Ectodermal cell (in vitro differentiated cells): Measurements from ENCODE around the gene EVC.

Experiments
- H3K27ac ChIP-seq: 2 replicates; pipeline ENCODE4 v1.7.0; 2013; ENCODE audit warnings: mild to moderate bottlenecking, low read depth, low read length; ENCODE audit not compliant: insufficient read depth, poor library complexity, severe bottlenecking
- H3K27me3 ChIP-seq: 2 replicates; pipeline ENCODE4 v1.7.0; 2013; ENCODE audit warnings: mild to moderate bottlenecking, low read length; ENCODE audit not compliant: insufficient read depth, control insufficient read depth, poor library complexity, severe bottlenecking
- H3K36me3 ChIP-seq: one replicate; pipeline ENCODE4 v1.7.0; 2013; ENCODE audit warnings: low read length; ENCODE audit not compliant: control insufficient read depth, insufficient read depth
- H3K4me1 ChIP-seq: one replicate; pipeline ENCODE4 v1.7.0; 2013; ENCODE audit warnings: low read length; ENCODE audit not compliant: control insufficient read depth, insufficient read depth
- H3K4me3 ChIP-seq: 2 replicates; pipeline ENCODE4 v1.7.0; 2013; ENCODE audit warnings: low read depth, low read length, control low read depth; ENCODE audit not compliant: insufficient read depth
- H3K9me3 ChIP-seq: 2 replicates; pipeline ENCODE4 v1.7.0; 2013; ENCODE audit warnings: mild to moderate bottlenecking, low read length, moderate library complexity; ENCODE audit not compliant: control insufficient read depth
- WGBS, 2 experiments: methylation state at CpG; one replicate each; pipeline ENCODE4 v1.1.7; 2013; ENCODE audit warnings: missing lambda C conversion rate in 2 of 2; 5-methylcytosine and 5-hydroxymethylcytosine counted together

EVC gene

GRCh38 chr4:5770051-5770450 is 59.0 kb downstream of the EVC start:
- no peaks in the 10 kb centered on the region for H3K27me3 ChIP-seq
- WGBS, 2 experiments = 90 to 92% methylated on average over 4 of the region's 4 CpGs
- H3K4me3 ChIP-seq = no peak overlapping the region
- peaks cover 11% of the 10 kb centered on the region for H3K36me3 ChIP-seq
- no peak overlapping the region for H3K27ac ChIP-seq
- no peaks in the 10 kb centered on the region for H3K9me3 ChIP-seq
- H3K4me1 ChIP-seq = no peaks in the 10 kb centered on the region

GRCh38 chr4:5772528-5773270 is 61.7 kb downstream of the EVC start:
- Histone ChIP-seq H3K27me3 (no peaks in the 10 kb centered on the region), H3K36me3 (peaks cover 11% of the 10 kb centered on the region), H3K9me3 (peaks cover 6% of the 10 kb centered on the region), H3K27ac (no peak overlapping the region), H3K4me3 (no peak overlapping the region), H3K4me1 (no peaks in the 10 kb centered on the region)
- WGBS, 2 experiments = 90 to 92% methylated on average over 9 of the region's 9 CpGs

- WGBS, 2 experiments = 86 to 91% methylated on average over 2 of the region's 2 CpGs
- H3K27me3 ChIP-seq = no peaks in the 10 kb centered on the region
- H3K9me3 ChIP-seq = peaks cover 6% of the 10 kb centered on the region
- H3K27ac ChIP-seq = no peak overlapping the region
- H3K36me3 ChIP-seq = peaks cover 11% of the 10 kb centered on the region
- H3K4me1 ChIP-seq = no peaks in the 10 kb centered on the region
- H3K4me3 ChIP-seq = no peak overlapping the region
These were observed 62.2 kb downstream of the EVC start for GRCh38 chr4:5773271-5773555.

GRCh38 chr4:5774416-5775036 is 63.5 kb downstream of the EVC start:
- WGBS, 2 experiments = 79 to 87% methylated on average over 2 of the region's 2 CpGs
- H3K27me3 ChIP-seq = no peaks in the 10 kb centered on the region
- peaks cover 6% of the 10 kb centered on the region for H3K9me3 ChIP-seq
- no peak overlapping the region for H3K4me3 ChIP-seq
- H3K4me1 ChIP-seq = no peaks in the 10 kb centered on the region
- H3K27ac ChIP-seq = no peak overlapping the region
- peaks cover 2% of the 10 kb centered on the region for H3K36me3 ChIP-seq

- Histone ChIP-seq H3K27me3 (no peaks in the 10 kb centered on the region), H3K27ac (no peak overlapping the region), H3K9me3 (peaks cover 6% of the 10 kb centered on the region), H3K4me3 (no peak overlapping the region), H3K4me1 (no peaks in the 10 kb centered on the region), H3K36me3 (no peaks in the 10 kb centered on the region)
- 94 to 98% methylated on average over 1 of the region's 1 CpG for WGBS, 2 experiments
These were observed 65.5 kb downstream of the EVC start for GRCh38 chr4:5776510-5776909.

- Histone ChIP-seq H3K27me3 (no peaks in the 10 kb centered on the region), H3K27ac (no peak overlapping the region), H3K36me3 (peaks cover 2% of the 10 kb centered on the region), H3K9me3 (peaks cover 6% of the 10 kb centered on the region), H3K4me3 (no peak overlapping the region), H3K4me1 (no peaks in the 10 kb centered on the region)
- WGBS, 2 experiments = 93 to 96% methylated on average over 9 of the region's 9 CpGs
These were observed 70.0 kb downstream of the EVC start for GRCh38 chr4:5780831-5781480.

- WGBS, 2 experiments = 95% methylated on average over 3 of the region's 3 CpGs
- Histone ChIP-seq H3K27ac (no peak overlapping the region), H3K4me1 (no peaks in the 10 kb centered on the region)
These were observed 70.7 kb downstream of the EVC start for GRCh38 chr4:5781691-5782090.

GRCh38 chr4:5782829-5783476 is 72.0 kb downstream of the EVC start:
- Histone ChIP-seq H3K27me3 (no peaks in the 10 kb centered on the region), H3K9me3 (no peaks in the 10 kb centered on the region), H3K27ac (no peak overlapping the region), H3K4me1 (no peaks in the 10 kb centered on the region), H3K4me3 (no peak overlapping the region), H3K36me3 (peaks cover 10% of the 10 kb centered on the region)
- WGBS, 2 experiments = 93 to 95% methylated on average over 6 of the region's 6 CpGs

More at GRCh38 chr4:5781691-5782090, 70.7 kb downstream of the EVC start:
- Histone ChIP-seq H3K36me3 (peaks cover 2% of the 10 kb centered on the region), H3K9me3 (peaks cover 5% of the 10 kb centered on the region), H3K27me3 (no peaks in the 10 kb centered on the region), H3K4me3 (no peak overlapping the region)

- Histone ChIP-seq H3K27ac (no peak overlapping the region), H3K9me3 (no peaks in the 10 kb centered on the region), H3K4me3 (no peak overlapping the region), H3K27me3 (no peaks in the 10 kb centered on the region), H3K4me1 (no peaks in the 10 kb centered on the region), H3K36me3 (peaks cover 13% of the 10 kb centered on the region)
- 93 to 95% methylated on average over 14 of the region's 14 CpGs for WGBS, 2 experiments
These were observed 72.5 kb downstream of the EVC start for GRCh38 chr4:5783486-5783885.

- H3K27me3 ChIP-seq = no peaks in the 10 kb centered on the region
- WGBS, 2 experiments = 94% methylated on average over 6 of the region's 6 CpGs
These were observed 73.0 kb downstream of the EVC start for GRCh38 chr4:5784021-5784420.

More at GRCh38 chr4:5784021-5784420, 73.0 kb downstream of the EVC start:
- Histone ChIP-seq H3K27ac (no peak overlapping the region), H3K9me3 (no peaks in the 10 kb centered on the region), H3K4me1 (no peaks in the 10 kb centered on the region), H3K4me3 (no peak overlapping the region), H3K36me3 (peaks cover 13% of the 10 kb centered on the region)
